ENCODE results near the gene PRKD1.

GRCh38 chr14:29798811-29799210 is 128.8 kb downstream of the PRKD1 start:
- no peak for TF ChIP-seq CTCF (IDR thresholded peaks at IDR 0.05)
- no peak for TF ChIP-seq POLR2A (IDR thresholded peaks at IDR 0.05)
